Activated effector memory CD4-positive, alpha-beta T cell treated with Interleukin-2 at 50 U/mL for 16 hours (primary cell): ENCODE results near the gene UGCG.
"Not testable (repeated sequence)": the region's sequence is repeated elsewhere in the genome, so short reads cannot be mapped to it uniquely, and the experiment has no call there.

Source experiments
- DNase-seq: peaks from one replicate; pipeline ENCODE4 v3.0.0-alpha.2; 2020

The UGCG gene

GRCh38 chr9:111957856-111958631, 61.4 kb downstream of the UGCG start:
- DNase-seq: no peak

- DNase-seq: no peak
Measured at GRCh38 chr9:111959468-111960359, 63.1 kb downstream of the UGCG start.

GRCh38 chr9:111960485-111960884, 63.9 kb downstream of the UGCG start:
- not testable (repeated sequence) for DNase-seq

GRCh38 chr9:111961009-111961408, 64.4 kb downstream of the UGCG start:
- DNase-seq: no peak

- DNase-seq: no peak
Measured at GRCh38 chr9:111961575-111961974, 65.0 kb downstream of the UGCG start.

GRCh38 chr9:111962021-111962420, 65.4 kb downstream of the UGCG start:
- no peak for DNase-seq

- DNase-seq: no peak
Measured at GRCh38 chr9:111963995-111964394, 67.4 kb downstream of the UGCG start.

- no peak for DNase-seq
Measured at GRCh38 chr9:111965566-111966019, 69.0 kb downstream of the UGCG start.

- DNase-seq: no peak
Measured at GRCh38 chr9:111966124-111966723, 69.6 kb downstream of the UGCG start.

DNA sequence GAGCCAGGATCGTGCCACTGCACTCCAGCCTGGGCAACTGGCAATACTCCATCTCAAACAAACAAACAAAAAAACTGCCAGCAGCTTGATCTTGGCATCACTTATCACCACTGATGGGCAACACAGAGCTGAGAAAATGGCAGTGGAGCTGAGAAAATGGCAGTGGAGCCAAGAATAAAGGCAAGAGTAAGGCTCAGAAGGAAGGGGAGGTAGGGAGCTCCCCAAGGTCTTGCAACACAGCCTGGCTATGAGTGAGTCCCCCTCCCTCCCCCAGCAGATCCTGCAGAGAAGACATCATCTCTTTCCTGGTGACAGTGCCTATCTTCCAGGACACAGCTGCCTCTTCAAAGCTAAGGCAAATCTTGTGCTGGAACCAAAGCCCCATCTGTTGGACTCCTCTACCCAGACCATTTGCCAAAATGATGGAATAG, 70.3 kb downstream of the UGCG start:
- DNase-seq: no peak

GRCh38 chr9:111967621-111968020, 71.0 kb downstream of the UGCG start:
- DNase-seq: no peak

GRCh38 chr9:111969061-111969460, 72.4 kb downstream of the UGCG start:
- no peak for DNase-seq

- no peak for DNase-seq
Measured at GRCh38 chr9:111969622-111970021, 73.0 kb downstream of the UGCG start.

- no peak for DNase-seq
Measured at GRCh38 chr9:111970827-111971226, 74.2 kb downstream of the UGCG start.

DNA sequence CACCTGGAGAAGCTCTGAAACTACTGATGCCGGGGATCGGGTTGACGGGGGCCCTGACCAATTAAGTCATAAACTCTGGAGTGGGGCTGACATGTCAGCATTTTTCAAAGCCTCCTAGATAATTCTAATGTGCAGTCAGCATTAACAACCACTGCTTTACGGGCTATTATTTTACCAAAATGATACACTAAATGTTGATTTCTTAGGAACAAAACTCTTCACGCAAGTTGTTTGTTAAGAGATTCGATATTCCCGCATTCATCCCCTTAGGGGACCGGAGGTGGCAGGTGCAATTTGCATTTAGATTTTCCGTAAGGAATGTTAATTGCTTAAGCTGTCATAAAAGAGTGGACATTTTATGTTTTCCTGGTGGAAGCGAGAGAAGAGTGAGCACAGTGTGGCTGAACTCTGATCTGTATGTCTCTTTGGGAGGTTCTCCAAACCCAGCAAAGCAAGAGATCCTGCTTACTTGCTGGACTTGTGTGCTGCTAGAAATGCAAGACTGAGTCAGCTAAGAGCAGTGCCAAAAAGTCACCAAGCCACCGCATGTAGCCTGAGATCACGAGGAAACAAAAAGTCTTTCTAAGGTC, 77.6 kb downstream of the UGCG start:
- no peak for DNase-seq

GRCh38 chr9:111975709-111976108, 79.1 kb downstream of the UGCG start:
- no peak for DNase-seq

DNA sequence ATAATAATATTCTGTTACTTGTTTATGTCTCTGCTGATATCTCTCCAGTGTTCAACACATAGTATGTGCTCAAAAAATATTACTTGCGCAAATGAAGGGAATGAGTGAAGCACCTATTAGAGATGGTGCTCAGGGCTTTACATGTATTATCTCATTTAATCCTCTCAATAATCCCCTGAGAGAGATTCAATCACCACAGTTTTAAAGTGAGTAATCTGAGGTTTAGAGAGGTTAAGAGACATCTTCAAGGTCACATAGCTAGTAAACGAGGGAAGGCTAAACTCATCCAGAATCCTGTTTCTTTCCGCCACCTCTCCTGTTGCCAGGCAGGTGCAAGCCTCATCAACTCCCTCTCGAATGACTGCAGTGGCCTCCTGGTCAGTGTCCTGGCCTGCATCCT, 82.0 kb downstream of the UGCG start:
- no peak for DNase-seq

DNA sequence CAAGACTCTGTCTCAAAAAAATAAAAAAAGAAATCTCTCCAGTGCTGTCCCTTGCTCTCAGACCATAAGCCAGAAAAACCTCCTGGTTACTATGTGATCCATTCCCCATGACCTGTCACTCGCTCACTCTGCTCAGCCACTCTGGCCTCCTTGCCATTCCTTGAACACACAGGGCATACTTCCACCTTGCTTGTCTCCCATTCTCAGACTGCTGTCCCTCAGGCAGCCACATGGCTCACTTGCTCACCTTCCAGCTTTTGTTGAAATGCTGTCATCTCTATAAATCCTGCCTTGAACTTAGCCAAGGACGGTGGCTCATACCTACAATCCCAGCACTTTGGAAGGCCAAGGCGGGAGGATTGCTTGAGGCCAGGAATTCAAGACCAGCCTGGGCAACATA, 82.9 kb downstream of the UGCG start:
- no peak for DNase-seq

DNA sequence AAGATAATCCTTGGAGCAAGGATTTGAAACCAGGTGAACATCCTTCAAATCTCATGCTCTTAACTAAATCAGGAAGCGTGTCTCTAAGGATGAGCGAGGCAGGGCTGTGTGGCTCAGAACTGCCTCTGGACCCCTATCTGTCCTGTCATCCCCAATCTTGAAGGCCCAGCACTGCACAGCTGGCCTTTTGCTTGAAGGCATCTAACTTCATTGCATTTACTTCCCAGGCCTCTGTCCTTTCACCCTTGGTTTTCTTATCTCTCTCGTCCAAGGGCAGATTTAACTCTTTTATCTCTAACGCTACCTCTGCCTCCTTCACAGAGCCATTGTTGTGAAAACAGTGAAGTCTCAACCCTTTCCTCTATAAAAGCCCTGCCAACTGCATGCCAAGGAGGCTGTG, 83.8 kb downstream of the UGCG start:
- DNase-seq: no peak

- no peak for DNase-seq
Measured at GRCh38 chr9:111983484-111983908, 86.9 kb downstream of the UGCG start.

GRCh38 chr9:111984086-111984802, 87.6 kb downstream of the UGCG start:
- DNase-seq: no peak
